NB4 (cell line): ENCODE results near the gene AGBL4.

Experiments used
- TF ChIP-seq, protein P1 (sequence below): IDR thresholded peaks from one replicate; pipeline ENCODE4 v1.5.1; 2012; ENCODE audit warnings: low read depth, low read length
- TF ChIP-seq, protein P2 (sequence below): IDR thresholded peaks from 2 replicates; pipeline ENCODE4 v1.6.1; 2011; ENCODE audit warnings: low read depth, low read length

DNA sequence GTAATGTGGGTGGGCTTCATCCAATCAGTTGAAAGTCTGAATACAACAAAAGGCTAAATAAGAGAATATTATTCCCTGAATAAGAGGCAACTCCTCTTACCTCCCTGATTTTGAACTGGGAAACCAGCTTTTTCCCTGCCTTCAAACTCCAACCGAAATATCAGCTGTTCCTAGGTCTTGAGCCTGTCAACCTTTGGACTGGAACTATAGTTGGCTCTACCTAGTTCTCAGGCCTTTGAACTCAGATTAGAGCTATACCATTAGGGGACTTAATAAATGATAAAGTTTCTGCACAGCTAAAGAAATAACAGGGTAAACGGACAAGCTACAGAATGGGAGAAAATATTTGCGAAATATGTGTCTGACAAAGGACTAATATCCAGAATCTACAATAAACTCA is 1203.3 kb downstream of the AGBL4 start:
- TF ChIP-seq, protein P1, sequence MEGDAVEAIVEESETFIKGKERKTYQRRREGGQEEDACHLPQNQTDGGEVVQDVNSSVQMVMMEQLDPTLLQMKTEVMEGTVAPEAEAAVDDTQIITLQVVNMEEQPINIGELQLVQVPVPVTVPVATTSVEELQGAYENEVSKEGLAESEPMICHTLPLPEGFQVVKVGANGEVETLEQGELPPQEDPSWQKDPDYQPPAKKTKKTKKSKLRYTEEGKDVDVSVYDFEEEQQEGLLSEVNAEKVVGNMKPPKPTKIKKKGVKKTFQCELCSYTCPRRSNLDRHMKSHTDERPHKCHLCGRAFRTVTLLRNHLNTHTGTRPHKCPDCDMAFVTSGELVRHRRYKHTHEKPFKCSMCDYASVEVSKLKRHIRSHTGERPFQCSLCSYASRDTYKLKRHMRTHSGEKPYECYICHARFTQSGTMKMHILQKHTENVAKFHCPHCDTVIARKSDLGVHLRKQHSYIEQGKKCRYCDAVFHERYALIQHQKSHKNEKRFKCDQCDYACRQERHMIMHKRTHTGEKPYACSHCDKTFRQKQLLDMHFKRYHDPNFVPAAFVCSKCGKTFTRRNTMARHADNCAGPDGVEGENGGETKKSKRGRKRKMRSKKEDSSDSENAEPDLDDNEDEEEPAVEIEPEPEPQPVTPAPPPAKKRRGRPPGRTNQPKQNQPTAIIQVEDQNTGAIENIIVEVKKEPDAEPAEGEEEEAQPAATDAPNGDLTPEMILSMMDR: no peak
- TF ChIP-seq, protein P2, sequence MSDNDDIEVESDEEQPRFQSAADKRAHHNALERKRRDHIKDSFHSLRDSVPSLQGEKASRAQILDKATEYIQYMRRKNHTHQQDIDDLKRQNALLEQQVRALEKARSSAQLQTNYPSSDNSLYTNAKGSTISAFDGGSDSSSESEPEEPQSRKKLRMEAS: no peak
